C4-2B (cell line): ENCODE data around the gene HDGFL3.

Experiments
- CTCF ChIP-seq: fragments of 450-650 bp; conservative IDR thresholded peaks from 2 replicates; pipeline ENCODE4 v1.5.1; 2017; ENCODE audit warnings: mild to moderate bottlenecking
- ZFX ChIP-seq: fragments of 450-650 bp; IDR thresholded peaks from 2 replicates; pipeline ENCODE4 v1.6.1; 2017

GRCh38 chr15:83115831-83116565 is 91.6 kb downstream of the HDGFL3 start:
- TF ChIP-seq CTCF = no peak
- no peak for TF ChIP-seq ZFX
